ENCODE measurements around the gene DNM2.
"Not testable (repeated sequence)": the region's sequence is repeated elsewhere in the genome, so short reads cannot be mapped to it uniquely, and the experiment has no call there.

DNM2 gene

GRCh38 chr19:10856899-10857298 lies 139.0 kb downstream of the DNM2 start:
- DNase-seq, result not testable (repeated sequence)

DNA sequence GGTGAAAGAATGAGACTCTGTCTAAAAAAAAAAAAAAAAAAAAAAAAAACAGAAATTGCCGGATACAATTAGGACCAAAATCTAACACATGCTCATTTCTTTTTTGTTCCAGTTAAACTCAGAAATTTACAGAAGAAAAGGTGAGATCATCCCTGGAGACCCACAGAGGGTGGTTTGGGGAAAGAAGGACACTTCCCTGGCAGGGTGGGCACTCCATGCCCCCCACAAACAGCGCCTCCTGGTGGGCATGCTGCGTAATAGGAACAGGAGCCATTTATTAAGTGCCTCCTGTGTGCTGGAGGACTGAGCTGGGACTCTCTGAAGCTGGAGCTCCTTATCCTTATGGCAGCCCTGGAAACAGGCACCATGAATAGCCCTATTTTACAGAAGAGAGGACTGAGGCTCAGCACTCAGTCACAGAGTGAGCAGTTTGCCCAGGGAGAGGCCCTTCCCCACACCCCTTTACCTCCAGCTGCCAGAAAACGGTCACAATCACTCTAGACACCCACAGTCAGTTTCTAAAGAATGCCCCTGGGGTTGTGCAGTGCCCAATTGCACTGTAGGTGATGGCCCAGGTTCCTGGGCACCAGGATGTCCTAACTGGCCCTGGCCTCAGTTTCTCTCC lies 140.4 kb downstream of the DNM2 start:
- DNase-seq, result no peak

DNA sequence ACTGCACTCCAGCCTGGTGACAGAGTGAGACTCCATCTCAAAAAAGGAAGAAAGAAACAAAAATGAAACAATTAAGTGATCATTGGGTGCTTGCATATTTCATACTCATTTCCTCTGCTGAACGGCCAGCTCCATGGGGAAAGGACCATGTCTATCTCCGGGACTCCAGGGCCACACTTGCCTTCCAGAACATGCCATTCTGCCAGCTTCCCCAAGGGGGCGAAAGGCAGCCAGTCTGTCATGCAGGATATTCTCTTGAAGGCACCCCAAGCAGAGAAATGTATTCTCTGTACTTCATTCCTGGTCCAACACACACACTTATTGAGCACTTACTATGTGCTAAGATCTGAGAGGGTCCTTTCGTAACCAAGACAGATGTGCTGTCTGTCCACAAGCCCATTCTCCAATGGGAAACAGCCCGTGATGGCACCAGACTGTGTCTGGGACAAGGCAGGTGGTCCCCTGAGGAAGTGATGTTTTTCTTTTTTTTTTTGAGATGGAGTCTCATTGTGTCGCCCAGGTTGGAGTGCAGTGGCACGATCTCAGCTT lies 143.3 kb downstream of the DNM2 start:
- DNase-seq, result no peak

- DNase-seq, result no peak
These were observed 144.8 kb downstream of the DNM2 start for GRCh38 chr19:10862561-10863106.

- no peak for DNase-seq
These were observed 145.3 kb downstream of the DNM2 start for GRCh38 chr19:10863107-10863717.

- DNase-seq, result peak in 53 of 56 donors; percentile 11 to 87 (median 61)
These were observed 146.6 kb downstream of the DNM2 start for GRCh38 chr19:10864538-10864899.

DNA sequence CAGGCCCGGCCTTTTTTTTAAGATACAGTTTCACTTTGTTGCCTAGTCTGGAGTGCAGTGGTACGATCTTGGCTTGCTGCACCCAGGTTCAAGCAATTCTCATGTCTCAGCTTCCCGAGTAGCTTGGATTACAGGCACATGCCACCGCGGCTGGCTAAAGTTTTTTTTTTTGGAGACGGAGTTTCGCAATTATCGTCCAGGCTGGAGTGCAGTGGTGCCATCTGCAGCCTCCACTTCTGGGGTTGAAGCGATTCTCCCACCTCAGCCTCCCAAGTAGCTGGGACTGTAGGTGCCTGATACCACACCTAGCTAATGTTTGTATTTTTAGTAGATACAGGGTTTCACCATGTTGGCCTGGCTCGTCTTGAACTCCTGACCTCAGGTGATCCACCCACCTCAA lies 148.6 kb downstream of the DNM2 start:
- no peak for DNase-seq

- no peak for DNase-seq
These were observed 151.1 kb downstream of the DNM2 start for GRCh38 chr19:10868872-10869547.

GRCh38 chr19:10869872-10870311 lies 152.0 kb downstream of the DNM2 start:
- not testable (repeated sequence) for DNase-seq

- DNase-seq, result peak in 1 of 56 donors; percentile 61
These were observed 152.6 kb downstream of the DNM2 start for GRCh38 chr19:10870501-10870954.

GRCh38 chr19:10870955-10871603 lies 153.2 kb downstream of the DNM2 start, which contains the start of gene CARM1:
CARM1 (plus strand) TSS chr19:10871553; CDS start chr19:10871703, 150 bp downstream.
- DNase-seq, result peak; percentile 44 to 100 (median 98)

DNA sequence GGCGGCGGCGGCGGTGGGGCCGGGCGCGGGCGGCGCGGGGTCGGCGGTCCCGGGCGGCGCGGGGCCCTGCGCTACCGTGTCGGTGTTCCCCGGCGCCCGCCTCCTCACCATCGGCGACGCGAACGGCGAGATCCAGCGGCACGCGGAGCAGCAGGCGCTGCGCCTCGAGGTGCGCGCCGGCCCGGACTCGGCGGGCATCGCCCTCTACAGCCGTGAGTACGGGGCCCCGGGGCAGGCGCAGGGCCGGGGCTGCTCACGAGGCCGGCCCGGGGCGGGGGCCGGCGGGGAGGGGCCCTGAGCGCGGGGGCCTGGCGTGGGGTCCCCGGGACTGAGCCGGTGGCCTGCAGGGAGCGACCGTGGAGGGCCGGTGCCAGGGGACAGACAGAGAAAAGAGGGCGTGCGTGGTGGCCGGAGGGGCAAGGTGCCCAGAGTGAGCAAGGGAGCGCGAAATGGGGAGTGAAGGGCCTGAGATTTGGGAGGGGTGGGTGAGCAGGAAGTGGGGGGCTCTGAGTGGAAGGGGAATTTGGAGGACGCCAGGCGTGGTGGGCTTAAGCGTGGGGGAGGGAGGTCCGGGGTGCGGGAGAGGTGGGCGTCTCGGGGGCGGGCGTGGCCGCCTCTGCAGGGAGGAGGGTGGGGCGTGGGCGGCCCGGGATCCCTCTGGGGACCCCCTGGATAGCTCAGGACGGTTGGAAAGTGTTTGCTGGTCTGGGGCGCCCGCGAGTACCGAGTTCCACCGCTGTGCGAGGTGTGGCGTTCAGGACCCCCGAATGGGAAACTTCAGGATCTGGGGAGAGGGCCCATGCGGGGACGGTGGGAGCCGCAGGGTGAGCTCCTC lies 154.0 kb downstream of the DNM2 start:
- DNase-seq, result peak in 16 of 56 donors; percentile 10 to 57 (median 26)

DNA sequence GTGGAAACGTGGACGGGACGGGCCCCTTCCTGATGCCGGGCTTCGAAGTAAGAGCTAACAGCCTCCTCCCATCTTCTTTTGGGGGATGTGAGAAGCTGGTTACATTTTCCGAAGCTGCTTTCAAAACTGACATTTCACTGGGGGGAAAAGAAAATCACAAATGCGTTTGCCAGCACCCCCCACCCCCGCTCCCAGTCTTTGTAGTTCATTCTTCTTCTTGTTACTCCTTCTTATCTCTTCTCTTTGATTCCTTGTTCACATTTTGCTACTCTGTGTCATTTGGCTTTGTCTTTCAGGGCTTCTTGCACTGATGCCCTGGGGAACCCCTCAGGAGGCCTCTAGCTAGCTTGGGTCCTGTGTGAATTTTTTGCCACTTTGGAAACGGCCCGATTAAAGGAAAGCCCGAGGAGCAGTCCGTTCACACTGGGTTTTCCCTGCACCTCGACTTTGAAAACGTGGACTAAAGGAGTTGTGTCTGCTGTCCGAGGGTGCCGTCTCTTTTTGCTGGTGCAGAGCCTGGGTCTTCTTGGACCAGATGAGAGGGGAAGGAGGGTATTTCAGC lies 154.7 kb downstream of the DNM2 start:
- no peak for DNase-seq

DNA sequence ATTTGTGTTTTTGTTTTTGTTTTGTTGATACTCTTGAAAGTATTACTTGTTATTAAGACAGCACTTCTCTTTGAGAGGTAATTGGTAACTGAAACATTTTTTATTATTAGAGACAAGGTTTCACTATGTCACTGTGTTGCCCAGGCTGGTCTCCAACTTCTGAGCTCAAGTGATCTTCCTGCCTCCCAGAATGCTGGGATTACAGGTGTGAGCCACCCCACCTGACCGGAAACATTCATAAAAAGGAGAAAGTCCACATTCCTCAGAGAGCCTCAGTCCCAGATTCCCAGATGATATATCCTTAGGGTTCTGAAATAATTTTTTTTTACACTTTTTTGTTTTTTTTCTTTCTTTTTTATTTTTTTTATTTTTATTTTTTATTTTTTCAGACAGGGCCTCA lies 156.1 kb downstream of the DNM2 start:
- no peak for DNase-seq

DNA sequence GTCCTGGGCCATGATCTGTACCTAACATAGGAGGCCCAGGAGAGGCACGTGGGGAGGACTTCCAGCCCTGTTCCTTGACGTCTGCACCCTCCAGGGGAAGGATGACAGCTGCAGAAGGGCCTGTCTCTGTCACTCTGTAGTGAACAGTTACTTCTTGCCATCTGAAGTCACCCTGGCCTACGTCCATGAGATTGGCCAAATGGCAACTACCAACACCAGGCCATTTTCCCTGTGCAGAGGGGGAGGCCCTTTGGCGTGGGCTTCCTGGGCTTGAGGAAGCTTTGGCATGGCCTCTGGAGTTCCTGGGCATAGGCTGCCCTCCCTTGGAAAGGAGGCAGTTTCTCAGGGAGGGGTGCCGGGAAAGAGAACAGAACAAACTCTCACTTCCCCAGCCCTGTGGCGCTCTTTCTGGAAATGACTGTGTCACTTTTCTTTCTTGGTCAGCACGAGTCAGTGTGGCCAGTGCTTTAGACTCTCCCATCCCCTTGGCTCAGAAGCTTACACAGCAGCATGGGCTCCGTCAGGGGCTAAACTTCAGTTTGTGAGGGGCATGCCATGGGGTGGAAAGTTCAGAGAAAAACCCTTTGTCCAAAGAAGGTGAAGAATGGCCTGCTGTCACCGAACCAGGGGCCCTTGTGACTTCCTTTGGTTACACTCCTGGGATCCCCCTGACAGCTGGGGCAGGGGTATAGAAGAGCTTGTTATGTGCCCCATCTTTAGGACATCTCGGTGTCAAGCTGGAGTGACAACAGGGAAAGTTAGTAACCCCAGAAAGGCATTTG lies 158.8 kb downstream of the DNM2 start:
- peak in 29 of 56 donors; percentile 4 to 59 (median 26) for DNase-seq

DNA sequence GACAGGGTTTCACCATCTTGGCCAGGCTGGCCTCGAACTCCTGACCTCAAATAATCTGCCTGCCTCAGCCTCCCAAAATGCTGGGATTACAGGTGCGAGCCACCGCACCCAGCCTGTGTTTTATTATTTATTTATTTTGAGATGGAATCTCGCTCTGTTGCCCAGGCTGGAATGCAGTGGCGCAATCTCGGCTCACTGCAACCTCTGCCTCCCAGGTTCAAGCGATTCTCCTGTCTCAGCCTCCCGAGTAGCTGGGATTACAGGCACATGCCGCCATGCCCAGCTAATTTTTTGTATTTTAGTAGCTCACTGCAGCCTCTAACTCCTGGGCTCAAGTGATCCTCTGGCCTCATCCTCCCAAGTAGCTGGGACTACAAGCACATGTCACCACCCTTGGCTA lies 159.7 kb downstream of the DNM2 start:
- DNase-seq, result not testable (repeated sequence)

DNA sequence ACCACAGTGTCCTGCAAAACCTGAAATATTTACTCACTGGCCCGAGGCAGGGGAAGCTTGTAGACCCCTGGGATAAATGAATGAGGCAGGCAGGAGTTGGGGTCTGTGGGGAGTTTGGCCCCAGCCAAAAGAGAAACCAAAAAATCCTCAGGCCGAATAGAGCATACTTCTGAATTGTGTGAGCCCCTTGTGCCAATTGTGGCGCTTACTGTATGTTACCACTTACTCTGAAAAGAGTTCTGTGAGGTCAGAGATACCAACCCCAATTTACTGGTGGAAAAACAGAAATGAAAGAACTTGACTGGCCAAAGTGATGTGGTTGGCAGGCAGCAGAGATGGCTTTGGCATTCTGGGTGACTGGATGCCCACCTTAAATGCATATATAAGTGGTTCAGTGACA lies 160.4 kb downstream of the DNM2 start:
- DNase-seq, result no peak
